IMR-90 (cell line): ENCODE measurements around the gene RRP1. TPM values are rescaled to one million over a fixed set of nuclear protein-coding genes. Genes with fewer than 3 reads are reported as not detected.

Experiments used
- ATAC-seq: fragments of 200-7000 bp; cut with Tn5 transposase; 2 replicates; pipeline ENCODE4 v1.9.1; 2020; ENCODE audit warnings: low read depth, mild to moderate bottlenecking, moderate library complexity
- BruUV-seq: library from RNA; stranded (reverse); fragments of 400-500 nt; replicated peaks from 2 replicates; lab custom pipeline; 2021; lab: Mats Ljungman, UMichigan
- CTCF ChIA-PET: fragments of 300-600 bp; formaldehyde crosslinking; extraction: SDS; loops from one replicate; lab custom pipeline; 2021; ENCODE audit warnings: antibody characterized with exemption; lab: Yijun Ruan, JAX
- POLR2A ChIA-PET: fragments of 300-600 bp; sonication (Branson Sonifier 250); formaldehyde crosslinking; loops from one replicate; lab custom pipeline; 2022; ENCODE audit warnings: antibody characterized with exemption; ENCODE audit not compliant: unreplicated experiment; lab: Charles Lee
- DNase-seq: peaks from one replicate; pipeline ENCODE4 v3.0.0; 2013
- H2AFZ ChIP-seq: replicated peaks from 2 replicates; pipeline ENCODE3; 2013; ENCODE audit warnings: low read length, mild to moderate bottlenecking; ENCODE audit not compliant: poor library complexity
- H2AK5ac ChIP-seq: 2 replicates; pipeline ENCODE4 v1.6.1; 2013; ENCODE audit warnings: low read depth, low read length, inconsistent platforms
- H2AK9ac ChIP-seq: replicated peaks from 2 replicates; pipeline ENCODE3; 2013; ENCODE audit warnings: mild to moderate bottlenecking, low read depth, low read length, moderate library complexity; ENCODE audit not compliant: poor library complexity
- H2BK120ac ChIP-seq: 2 replicates; pipeline ENCODE4 v1.6.1; 2013; ENCODE audit warnings: low read depth, low read length, inconsistent platforms
- H2BK15ac ChIP-seq: 3 replicates; pipeline ENCODE4 v1.6.1; 2013; ENCODE audit warnings: low read depth, low read length, inconsistent platforms
- H2BK20ac ChIP-seq: 2 replicates; pipeline ENCODE4 v1.6.1; 2013; ENCODE audit warnings: low read depth, mild to moderate bottlenecking, inconsistent platforms, low read length, moderate library complexity
- H2BK5ac ChIP-seq: 2 replicates; pipeline ENCODE4 v1.6.1; 2013; ENCODE audit warnings: mild to moderate bottlenecking, low read depth, low read length, inconsistent platforms; ENCODE audit not compliant: poor library complexity, severe bottlenecking
- H3K14ac ChIP-seq: replicated peaks from 2 replicates; pipeline ENCODE4 v1.6.1; 2013; ENCODE audit warnings: low read depth, low read length, inconsistent platforms
- H3K18ac ChIP-seq: 2 replicates; pipeline ENCODE4 v1.6.1; 2013; ENCODE audit warnings: low read depth, low read length, control low read depth
- H3K23ac ChIP-seq: 2 replicates; pipeline ENCODE4 v1.6.1; 2013; ENCODE audit warnings: low read depth, low read length, inconsistent platforms
- H3K27ac ChIP-seq: 2 replicates; pipeline ENCODE4 v1.5.1; 2013; ENCODE audit warnings: mild to moderate bottlenecking, control low read depth, low read length; ENCODE audit not compliant: insufficient read depth
- H3K27me3 ChIP-seq: 2 replicates; pipeline ENCODE4 v1.6.1; 2013; ENCODE audit warnings: low read length; ENCODE audit not compliant: control insufficient read depth, insufficient read depth
- H3K36me3 ChIP-seq: 2 replicates; pipeline ENCODE4 v1.6.1; 2013; ENCODE audit warnings: low read length, mixed read lengths; ENCODE audit not compliant: control insufficient read depth, insufficient read depth
- H3K4ac ChIP-seq: 2 replicates; pipeline ENCODE4 v1.6.1; 2013; ENCODE audit warnings: low read depth, low read length, inconsistent platforms
- H3K4me1 ChIP-seq: 2 replicates; pipeline ENCODE4 v1.6.1; 2013; ENCODE audit warnings: low read length, mixed read lengths; ENCODE audit not compliant: control insufficient read depth, insufficient read depth
- H3K4me2 ChIP-seq: 2 replicates; pipeline ENCODE4 v1.6.1; 2013; ENCODE audit warnings: low read depth, mild to moderate bottlenecking, control low read depth, low read length, moderate library complexity
- H3K4me3 ChIP-seq: 2 replicates; pipeline ENCODE4 v1.5.1; 2013; ENCODE audit warnings: low read depth, mild to moderate bottlenecking, control low read depth, low read length, moderate library complexity; ENCODE audit not compliant: insufficient read depth
- H3K56ac ChIP-seq: 2 replicates; pipeline ENCODE4 v1.6.1; 2013; ENCODE audit warnings: low read length, inconsistent platforms; ENCODE audit not compliant: insufficient read depth; ENCODE audit errors: extremely low read depth
- H3K79me1 ChIP-seq, 2 experiments: 2 replicates each; pipeline ENCODE4 v1.6.1; 2013; ENCODE audit warnings: low read length in 2 of 2, inconsistent platforms in 1 of 2, low read depth in 1 of 2
- H3K9ac ChIP-seq: 2 replicates; pipeline ENCODE4 v1.6.1; 2013; ENCODE audit warnings: low read depth, low read length, control low read depth
- H3K9me1 ChIP-seq: 2 replicates; pipeline ENCODE4 v1.6.1; 2013; ENCODE audit warnings: low read length, inconsistent platforms; ENCODE audit not compliant: insufficient read depth
- H3K9me3 ChIP-seq: 2 replicates; pipeline ENCODE4 v1.6.1; 2013; ENCODE audit warnings: low read length; ENCODE audit not compliant: control insufficient read depth, insufficient read depth
- H4K20me1 ChIP-seq: 2 replicates; pipeline ENCODE4 v1.6.1; 2013; ENCODE audit warnings: low read length, inconsistent platforms; ENCODE audit not compliant: insufficient read depth
- H4K5ac ChIP-seq: 2 replicates; pipeline ENCODE4 v1.6.1; 2013; ENCODE audit warnings: mild to moderate bottlenecking, low read depth, low read length, control low read depth
- H4K8ac ChIP-seq, 2 experiments: 2 replicates each; pipeline ENCODE4 v1.6.1; 2013; ENCODE audit warnings: low read depth in 2 of 2, low read length in 2 of 2, control low read depth in 1 of 2, inconsistent platforms in 1 of 2
- H4K91ac ChIP-seq: 2 replicates; pipeline ENCODE4 v1.6.1; 2013; ENCODE audit warnings: low read depth, low read length, inconsistent platforms; ENCODE audit not compliant: insufficient read depth
- BHLHE40 ChIP-seq: fragments of 150-350 bp; IDR thresholded peaks from 2 replicates; pipeline ENCODE4 v1.6.1; 2016; ENCODE audit warnings: mild to moderate bottlenecking, low read depth, low read length
- CEBPB ChIP-seq: IDR thresholded peaks from 2 replicates; pipeline ENCODE4 v1.6.1; 2012; ENCODE audit warnings: low read depth, low read length, improper control_type of control experiment
- FOS ChIP-seq: fragments of 150-350 bp; IDR thresholded peaks from 2 replicates; pipeline ENCODE4 v1.6.1; 2016; ENCODE audit warnings: low read depth, low read length
- SMC3 ChIP-seq: fragments of 150-350 bp; IDR thresholded peaks from 2 replicates; pipeline ENCODE4 v1.6.1; 2016; ENCODE audit warnings: low read depth, mild to moderate bottlenecking, antibody characterized with exemption, low read length, moderate library complexity
- WGBS, 2 experiments: methylation state at CpG; one replicate each; pipeline versions ENCODE4 v1.1.5 to v1.1.7; 2013; ENCODE audit warnings: missing lambda C conversion rate in 2 of 2; ENCODE audit not compliant: insufficient read length in 1 of 2; ENCODE audit errors: extremely low coverage in 2 of 2; 5-methylcytosine and 5-hydroxymethylcytosine counted together
- dilution Hi-C: fragments of 300-500 bp; cut with HindIII; formaldehyde crosslinking; loops from one replicate; pipeline ENCODE4 v1.14.3; 2018; ENCODE audit warnings: low sequenced_read_pairs; ENCODE audit not compliant: unreplicated experiment
- in situ Hi-C: fragments of 300-500 bp; cut with MboI; formaldehyde crosslinking; loops from 3 replicates; pipeline ENCODE4 v1.14.3; 2019; ENCODE audit warnings: low sequenced_read_pairs, inconsistent platforms, mixed read lengths
- intact Hi-C: fragments of 100-400 bp; cut with micrococcal nuclease; formaldehyde crosslinking; loops from 2 replicates; pipeline ENCODE4 v1.10.0; 2022
- polyA plus RNA-seq, 3 experiments: library from polyadenylated mRNA; depleted of rRNA; stranded (reverse); fragments of >200 nt; gene quantifications; 2 replicates each; pipeline ENCODE4 v1.2.3, GENCODE V29; 2012; ENCODE audit warnings: low replicate concordance in 1 of 3
- total RNA-seq: library from RNA; depleted of rRNA; stranded (reverse); fragments of >200 nt; gene quantifications from 2 replicates; pipeline ENCODE4 v1.2.3, GENCODE V29; 2012

Gene RRP1
- total and polyA plus RNA-seq, 2 of the 4 experiments (the other 2 are of a cell fraction): 20.2 to 23.3 TPM

- no TSS peak for BruUV-seq
- Histone ChIP-seq H3K79me1 (no peaks in the 10 kb centered on the region), H4K8ac (no peak overlapping the region), H3K27ac (no peak overlapping the region), H2BK5ac (no peak overlapping the region), H2BK120ac (no peak overlapping the region), H3K9ac (no peak overlapping the region), H3K4me1 (peaks cover 2% of the 10 kb centered on the region; the same call in 1 of the 2 replicates), H3K36me3 (no peaks in the 10 kb centered on the region), H3K4me2 (no peak overlapping the region), H3K23ac (no peak overlapping the region), H3K9me3 (peaks cover 4% of the 10 kb centered on the region), H3K4me3 (no peak overlapping the region), H3K9me1 (no peaks in the 10 kb centered on the region), H3K18ac (no peak overlapping the region), H3K4ac (no peak overlapping the region), H2BK20ac (no peak overlapping the region), H2AFZ (peak overlapping the region; percentile 11), H4K5ac (no peak overlapping the region), H3K27me3 (no peaks in the 10 kb centered on the region; the same call in 1 of the 2 replicates), H2AK5ac (no peak overlapping the region), H2AK9ac (no peak overlapping the region), H3K14ac (no peak overlapping the region), H3K56ac (no peak overlapping the region), H4K91ac (no peak overlapping the region), H4K20me1 (peaks cover 7% of the 10 kb centered on the region), H2BK15ac (no peak overlapping the region; the same call in 2 of the 3 replicates)
- POLR2A ChIA-PET: no interaction called here
- CTCF ChIA-PET: no interaction called here
- DNase-seq (no peak), ATAC-seq (no peak)
- WGBS, 2 experiments: no CpG with 5 or more reads among the region's 5 CpGs
- TF ChIP-seq BHLHE40 (no peak), FOS (no peak), CEBPB (no peak), SMC3 (no peak)
- dilution Hi-C loops (no loop called here), intact Hi-C loops (no loop called here), in situ Hi-C loops (no loop called here)
These were observed 24.2 kb downstream of the RRP1 start for GRCh38 chr21:43813656-43813980.
